ENCODE data around the gene ZCCHC14. TPM values are rescaled to one million over a fixed set of nuclear protein-coding genes. Genes with fewer than 3 reads are reported as not detected.

Gene ZCCHC14
- total RNA-seq, 1 donor from 2014 or later = 19.0 TPM

DNA sequence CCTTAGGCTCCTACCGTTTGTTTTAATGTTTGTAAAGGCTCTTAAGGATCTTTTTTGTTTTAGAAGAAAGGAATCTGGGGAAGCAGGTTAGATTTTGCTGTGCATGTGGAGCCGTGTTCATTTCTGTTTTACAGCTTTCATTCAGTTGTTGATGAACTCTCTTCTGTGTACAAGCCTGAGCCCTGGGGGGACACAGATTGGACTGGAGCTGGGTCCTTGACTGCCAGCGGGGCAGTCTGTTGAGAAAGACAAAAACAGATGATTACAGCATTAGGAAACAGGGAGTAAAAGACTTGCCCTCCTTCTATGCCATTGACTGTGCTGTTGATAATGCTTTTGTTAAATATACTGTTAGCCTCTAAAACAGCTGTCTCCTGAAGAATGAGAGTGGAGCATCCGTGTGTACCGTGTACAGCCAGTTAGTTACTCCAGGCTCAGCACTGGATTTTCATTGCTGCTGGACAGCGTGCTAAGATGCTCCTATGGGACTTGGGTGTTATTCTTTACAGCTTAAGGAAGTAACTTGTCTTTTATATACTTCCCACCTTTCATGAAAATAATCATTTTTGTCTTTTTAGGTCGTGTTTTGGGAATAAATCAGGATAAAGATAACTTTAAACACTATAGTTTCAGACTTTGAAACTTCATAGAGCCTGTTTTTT is 97.5 kb downstream of the ZCCHC14 start:
- H3K79me2 ChIP-seq (ENCODE audit: insufficient read depth, low read length) = peaks cover 71% of the 10 kb centered on the region
- peak overlapping the region; percentile 94 for H3K4me2 ChIP-seq (ENCODE audit: low read length)
- peaks cover 66% of the 10 kb centered on the region for H4K20me1 ChIP-seq (ENCODE audit: insufficient read depth, low read length)
- Mint-ChIP-seq H3K4me3 (ENCODE audit: unreplicated experiment) (peak overlapping the region; percentile 74), H3K27me3 (ENCODE audit: low read depth, unreplicated experiment) (no peaks in the 10 kb centered on the region), H3K36me3 (ENCODE audit: low read depth, unreplicated experiment) (peaks cover 22% of the 10 kb centered on the region), H3K9me3 (ENCODE audit: unreplicated experiment) (no peaks in the 10 kb centered on the region), H3K27ac (ENCODE audit: unreplicated experiment) (peak overlapping the region; percentile 76), H3K4me1 (ENCODE audit: low read depth, unreplicated experiment) (peaks cover 5% of the 10 kb centered on the region)
- TF ChIP-seq EZH2 (IDR thresholded peaks at IDR 0.05; ENCODE audit: insufficient read depth, low read length) = no peak
- TF ChIP-seq, protein P1, sequence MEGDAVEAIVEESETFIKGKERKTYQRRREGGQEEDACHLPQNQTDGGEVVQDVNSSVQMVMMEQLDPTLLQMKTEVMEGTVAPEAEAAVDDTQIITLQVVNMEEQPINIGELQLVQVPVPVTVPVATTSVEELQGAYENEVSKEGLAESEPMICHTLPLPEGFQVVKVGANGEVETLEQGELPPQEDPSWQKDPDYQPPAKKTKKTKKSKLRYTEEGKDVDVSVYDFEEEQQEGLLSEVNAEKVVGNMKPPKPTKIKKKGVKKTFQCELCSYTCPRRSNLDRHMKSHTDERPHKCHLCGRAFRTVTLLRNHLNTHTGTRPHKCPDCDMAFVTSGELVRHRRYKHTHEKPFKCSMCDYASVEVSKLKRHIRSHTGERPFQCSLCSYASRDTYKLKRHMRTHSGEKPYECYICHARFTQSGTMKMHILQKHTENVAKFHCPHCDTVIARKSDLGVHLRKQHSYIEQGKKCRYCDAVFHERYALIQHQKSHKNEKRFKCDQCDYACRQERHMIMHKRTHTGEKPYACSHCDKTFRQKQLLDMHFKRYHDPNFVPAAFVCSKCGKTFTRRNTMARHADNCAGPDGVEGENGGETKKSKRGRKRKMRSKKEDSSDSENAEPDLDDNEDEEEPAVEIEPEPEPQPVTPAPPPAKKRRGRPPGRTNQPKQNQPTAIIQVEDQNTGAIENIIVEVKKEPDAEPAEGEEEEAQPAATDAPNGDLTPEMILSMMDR (IDR thresholded peaks at IDR 0.05; ENCODE audit: insufficient read depth, low read depth, low read length) = no peak
- DNase-seq (ENCODE audit: low read depth) = no peak
- no peak overlapping the region for H3K4me3 ChIP-seq (ENCODE audit: insufficient read depth, low read depth, low read length)
- H2AFZ ChIP-seq (ENCODE audit: low read depth, low read length) = no peak overlapping the region
- H3K27me3 ChIP-seq (ENCODE audit: insufficient read depth, low read length) = no peaks in the 10 kb centered on the region
- H3K36me3 ChIP-seq (ENCODE audit: insufficient read depth, low read length) = peaks cover 11% of the 10 kb centered on the region
- no peak overlapping the region for H3K9ac ChIP-seq (ENCODE audit: low read length)
- no peak for FAIRE-seq
- H3K9me3 ChIP-seq (ENCODE audit: insufficient read depth, low read depth, low read length) = no peaks in the 10 kb centered on the region
- no peak overlapping the region for H3K27ac ChIP-seq (ENCODE audit: low read depth, low read length)
- H3K4me1 ChIP-seq (ENCODE audit: insufficient read depth, low read length) = peaks cover 12% of the 10 kb centered on the region

DNA sequence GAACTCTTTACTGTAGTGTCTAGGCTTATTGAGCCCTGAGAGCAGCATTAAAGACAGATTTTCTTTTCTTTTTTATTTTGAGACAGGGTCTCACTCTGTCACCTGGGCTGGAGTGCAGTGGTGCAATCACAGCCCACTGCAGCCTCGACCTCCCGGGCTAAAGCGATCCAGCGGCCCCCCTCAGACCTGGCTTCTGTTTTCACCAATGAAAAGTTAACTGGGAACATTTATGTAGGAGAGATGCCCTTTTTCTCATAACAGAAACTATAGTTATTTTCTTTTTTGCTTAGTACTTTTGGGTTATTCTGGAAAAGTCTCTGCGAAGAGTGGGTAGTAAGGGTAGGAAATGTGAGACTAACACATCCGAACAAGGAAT is 99.2 kb downstream of the ZCCHC14 start:
- DNase-seq (ENCODE audit: low read depth) = no peak
- peak overlapping the region; percentile 94 for H3K4me2 ChIP-seq (ENCODE audit: low read length)

More for the DNA sequence above, 99.2 kb downstream of the ZCCHC14 start:
- Mint-ChIP-seq H3K36me3 (ENCODE audit: low read depth, unreplicated experiment) (peaks cover 14% of the 10 kb centered on the region), H3K27me3 (ENCODE audit: low read depth, unreplicated experiment) (no peaks in the 10 kb centered on the region), H3K4me1 (ENCODE audit: low read depth, unreplicated experiment) (peaks cover 11% of the 10 kb centered on the region), H3K9me3 (ENCODE audit: unreplicated experiment) (no peaks in the 10 kb centered on the region), H3K27ac (ENCODE audit: unreplicated experiment) (peak overlapping the region; percentile 93), H3K4me3 (ENCODE audit: unreplicated experiment) (peak overlapping the region; percentile 99)
- no peak for FAIRE-seq
- Histone ChIP-seq H3K79me2 (ENCODE audit: insufficient read depth, low read length) (peaks cover 61% of the 10 kb centered on the region), H3K4me3 (ENCODE audit: insufficient read depth, low read depth, low read length) (peak overlapping the region; percentile 80), H2AFZ (ENCODE audit: low read depth, low read length) (no peak overlapping the region), H3K27me3 (ENCODE audit: insufficient read depth, low read length) (no peaks in the 10 kb centered on the region), H3K4me1 (ENCODE audit: insufficient read depth, low read length) (peaks cover 12% of the 10 kb centered on the region), H3K9me3 (ENCODE audit: insufficient read depth, low read depth, low read length) (no peaks in the 10 kb centered on the region), H4K20me1 (ENCODE audit: insufficient read depth, low read length) (peaks cover 57% of the 10 kb centered on the region), H3K27ac (ENCODE audit: low read depth, low read length) (no peak overlapping the region), H3K36me3 (ENCODE audit: insufficient read depth, low read length) (peaks cover 2% of the 10 kb centered on the region), H3K9ac (ENCODE audit: low read length) (peak overlapping the region; percentile 85)
- TF ChIP-seq, protein P1 (IDR thresholded peaks at IDR 0.05; ENCODE audit: insufficient read depth, low read depth, low read length) = no peak
- TF ChIP-seq EZH2 (IDR thresholded peaks at IDR 0.05; ENCODE audit: insufficient read depth, low read length) = no peak
